GM23338 (cell line): ENCODE data around the gene GSN. TPM values are rescaled to one million over a fixed set of nuclear protein-coding genes. Genes with fewer than 3 reads are reported as not detected.

Source experiments
- ATAC-seq: fragments of 200-7000 bp; cut with Tn5 transposase; 3 replicates; pipeline ENCODE4 v1.9.1; 2020
- DNase-seq: peaks from one replicate; pipeline ENCODE4 v3.0.0-alpha.2; 2015; ENCODE audit warnings: low spot score
- H2AFZ ChIP-seq: fragments of 200-600 bp; sonication (generic); 2 replicates; pipeline ENCODE4 v1.8.0; 2016; ENCODE audit warnings: antibody characterized with exemption, mild to moderate bottlenecking, moderate library complexity
- H3F3A ChIP-seq: fragments of 200-600 bp; sonication (generic); replicated peaks from 2 replicates; pipeline ENCODE4 v1.8.0; 2017; ENCODE audit warnings: antibody characterized with exemption, mixed run types, low read depth
- H3K27ac ChIP-seq: fragments of 200-600 bp; sonication (generic); 2 replicates; pipeline ENCODE4 v1.6.1; 2016; ENCODE audit warnings: low read depth
- H3K27me3 ChIP-seq: fragments of 200-600 bp; sonication (generic); 2 replicates; pipeline ENCODE4 v1.8.0; 2016; ENCODE audit warnings: mild to moderate bottlenecking, mixed run types, moderate library complexity; ENCODE audit not compliant: insufficient read depth
- H3K36me3 ChIP-seq: fragments of 200-600 bp; sonication (generic); 2 replicates; pipeline ENCODE4 v1.8.0; 2016; ENCODE audit warnings: mild to moderate bottlenecking; ENCODE audit not compliant: insufficient read depth
- H3K4me1 ChIP-seq: fragments of 200-600 bp; sonication (generic); 2 replicates; pipeline ENCODE4 v1.8.0; 2016; ENCODE audit warnings: mild to moderate bottlenecking, moderate library complexity; ENCODE audit not compliant: insufficient read depth
- H3K4me2 ChIP-seq: fragments of 200-600 bp; sonication (generic); 2 replicates; pipeline ENCODE4 v1.7.1; 2017; ENCODE audit warnings: mixed run types
- H3K4me3 ChIP-seq: fragments of 200-600 bp; sonication (generic); 2 replicates; pipeline ENCODE4 v1.6.1; 2016; ENCODE audit warnings: mixed run types
- H3K79me2 ChIP-seq: fragments of 200-600 bp; sonication (generic); replicated peaks from 2 replicates; pipeline ENCODE4 v1.8.0; 2017; ENCODE audit warnings: mild to moderate bottlenecking; ENCODE audit not compliant: insufficient read depth
- H3K9me2 ChIP-seq: fragments of 200-600 bp; sonication (generic); 2 replicates; pipeline ENCODE4 v1.8.0; 2017; ENCODE audit not compliant: insufficient read depth
- H4K20me1 ChIP-seq: fragments of 200-600 bp; sonication (generic); replicated peaks from 2 replicates; pipeline ENCODE4 v1.8.0; 2017; ENCODE audit warnings: mild to moderate bottlenecking; ENCODE audit not compliant: insufficient read depth
- H3K27ac Mint-ChIP-seq: 2 replicates; pipeline ENCODE4 v1.8.0; 2020; ENCODE audit warnings: inconsistent platforms, mild to moderate bottlenecking, moderate library complexity, mixed read lengths
- H3K27me3 Mint-ChIP-seq: 3 replicates; pipeline ENCODE4 v1.8.0; 2022; ENCODE audit warnings: low read depth, mild to moderate bottlenecking, moderate library complexity, mixed read lengths, inconsistent platforms; ENCODE audit not compliant: insufficient read depth, poor library complexity
- H3K36me3 Mint-ChIP-seq: 3 replicates; pipeline ENCODE4 v1.8.0; 2021; ENCODE audit warnings: low read depth, mild to moderate bottlenecking, inconsistent platforms, moderate library complexity, mixed read lengths
- H3K4me1 Mint-ChIP-seq: 3 replicates; pipeline ENCODE4 v1.8.0; 2020; ENCODE audit warnings: mild to moderate bottlenecking, inconsistent platforms, mixed read lengths
- H3K4me3 Mint-ChIP-seq: 3 replicates; pipeline ENCODE4 v1.8.0; 2021; ENCODE audit warnings: moderate library complexity, mild to moderate bottlenecking, inconsistent platforms, mixed read lengths
- H3K9me3 Mint-ChIP-seq: 3 replicates; pipeline ENCODE4 v1.8.0; 2020; ENCODE audit warnings: moderate library complexity, mild to moderate bottlenecking, inconsistent platforms, mixed read lengths
- JUNB ChIP-seq: IDR thresholded peaks from one replicate; pipeline ENCODE4 v1.6.1; 2016; ENCODE audit warnings: antibody characterized with exemption; ENCODE audit not compliant: unreplicated experiment
- NANOG ChIP-seq: IDR thresholded peaks from 2 replicates; pipeline ENCODE4 v1.6.1; 2016; ENCODE audit warnings: antibody characterized with exemption, borderline replicate concordance
- POLR2AphosphoS5 ChIP-seq: IDR thresholded peaks from 2 replicates; pipeline ENCODE4 v1.6.1; 2016; ENCODE audit warnings: antibody characterized with exemption, low read depth
- ZNF114 ChIP-seq: fragments of 250-450 bp; sonication (Bioruptor Pico); IDR thresholded peaks from 2 replicates; pipeline ENCODE4 v1.5.0; 2020; ENCODE audit warnings: mild to moderate bottlenecking, moderate library complexity
- ZNF331 ChIP-seq: fragments of 250-450 bp; sonication (Bioruptor Pico); IDR thresholded peaks from 2 replicates; pipeline ENCODE4 v1.5.0; 2020; ENCODE audit warnings: low read depth, mild to moderate bottlenecking, moderate library complexity
- polyA plus RNA-seq: library from polyadenylated mRNA; unstranded; fragments of >200 nt; fragmentation: Nextera tagmentation; extraction: Ambion mirVana; gene quantifications from 2 replicates; pipeline ENCODE4 v1.2.1, GENCODE V29; 2016
- total RNA-seq: library from RNA; depleted of rRNA; stranded (reverse); fragments of >200 nt; shearing (Covaris generic); gene quantifications from 2 replicates; pipeline ENCODE4 v1.2.3, GENCODE V29; 2014
- TF ChIP-seq, protein P1 (sequence below): fragments of 250-450 bp; sonication (Bioruptor Pico); IDR thresholded peaks from 2 replicates; pipeline ENCODE4 v1.5.0; 2020; ENCODE audit warnings: mild to moderate bottlenecking, moderate library complexity
- TF ChIP-seq, protein P2 (sequence below): IDR thresholded peaks from 2 replicates; pipeline ENCODE4 v1.6.1; 2016; ENCODE audit warnings: antibody characterized with exemption

GSN gene
- total and polyA plus RNA-seq, 2 experiments from 2014 or later: 30.2 to 85.7 TPM

GRCh38 chr9:121266356-121266755, 1.6 kb upstream of the GSN start:
- Histone ChIP-seq H3K4me3 (no peak overlapping the region), H3K79me2 (peaks cover 6% of the 10 kb centered on the region), H3K4me1 (peaks cover 38% of the 10 kb centered on the region), H4K20me1 (no peaks in the 10 kb centered on the region), H3K9me2 (no peaks in the 10 kb centered on the region), H3F3A (peaks cover 6% of the 10 kb centered on the region), H3K4me2 (no peak overlapping the region), H3K27ac (no peak overlapping the region), H3K36me3 (no peaks in the 10 kb centered on the region), H2AFZ (no peak overlapping the region), H3K27me3 (peaks cover 48% of the 10 kb centered on the region)
- Mint-ChIP-seq H3K27ac (no peak overlapping the region), H3K9me3 (no peaks in the 10 kb centered on the region; the same call in 2 of the 3 replicates), H3K4me3 (no peak overlapping the region), H3K27me3 (peaks cover 16% of the 10 kb centered on the region), H3K36me3 (no peaks in the 10 kb centered on the region), H3K4me1 (peaks cover 52% of the 10 kb centered on the region)
- DNase-seq (no peak), ATAC-seq (no peak)
- TF ChIP-seq NANOG: no peak
- no peak for TF ChIP-seq JUNB
- TF ChIP-seq ZNF114 (CRISPR knock-in tag): no peak

- Histone ChIP-seq H3K79me2 (peaks cover 6% of the 10 kb centered on the region), H3K4me1 (peaks cover 39% of the 10 kb centered on the region), H3F3A (peaks cover 6% of the 10 kb centered on the region), H2AFZ (peak overlapping the region; percentile 99), H3K4me2 (peak overlapping the region; percentile 95), H3K4me3 (peak overlapping the region; percentile 92), H4K20me1 (no peaks in the 10 kb centered on the region), H3K36me3 (no peaks in the 10 kb centered on the region), H3K27me3 (peaks cover 48% of the 10 kb centered on the region), H3K27ac (no peak overlapping the region), H3K9me2 (no peaks in the 10 kb centered on the region)
- Mint-ChIP-seq H3K27ac (no peak overlapping the region), H3K4me3 (peak overlapping the region; percentile 81), H3K9me3 (no peaks in the 10 kb centered on the region; the same call in 2 of the 3 replicates), H3K4me1 (peaks cover 56% of the 10 kb centered on the region), H3K27me3 (peaks cover 16% of the 10 kb centered on the region), H3K36me3 (no peaks in the 10 kb centered on the region)
- DNase-seq (no peak), ATAC-seq (no peak)
- no peak for TF ChIP-seq ZNF331
- no peak for TF ChIP-seq POLR2AphosphoS5
- TF ChIP-seq, protein P1, sequence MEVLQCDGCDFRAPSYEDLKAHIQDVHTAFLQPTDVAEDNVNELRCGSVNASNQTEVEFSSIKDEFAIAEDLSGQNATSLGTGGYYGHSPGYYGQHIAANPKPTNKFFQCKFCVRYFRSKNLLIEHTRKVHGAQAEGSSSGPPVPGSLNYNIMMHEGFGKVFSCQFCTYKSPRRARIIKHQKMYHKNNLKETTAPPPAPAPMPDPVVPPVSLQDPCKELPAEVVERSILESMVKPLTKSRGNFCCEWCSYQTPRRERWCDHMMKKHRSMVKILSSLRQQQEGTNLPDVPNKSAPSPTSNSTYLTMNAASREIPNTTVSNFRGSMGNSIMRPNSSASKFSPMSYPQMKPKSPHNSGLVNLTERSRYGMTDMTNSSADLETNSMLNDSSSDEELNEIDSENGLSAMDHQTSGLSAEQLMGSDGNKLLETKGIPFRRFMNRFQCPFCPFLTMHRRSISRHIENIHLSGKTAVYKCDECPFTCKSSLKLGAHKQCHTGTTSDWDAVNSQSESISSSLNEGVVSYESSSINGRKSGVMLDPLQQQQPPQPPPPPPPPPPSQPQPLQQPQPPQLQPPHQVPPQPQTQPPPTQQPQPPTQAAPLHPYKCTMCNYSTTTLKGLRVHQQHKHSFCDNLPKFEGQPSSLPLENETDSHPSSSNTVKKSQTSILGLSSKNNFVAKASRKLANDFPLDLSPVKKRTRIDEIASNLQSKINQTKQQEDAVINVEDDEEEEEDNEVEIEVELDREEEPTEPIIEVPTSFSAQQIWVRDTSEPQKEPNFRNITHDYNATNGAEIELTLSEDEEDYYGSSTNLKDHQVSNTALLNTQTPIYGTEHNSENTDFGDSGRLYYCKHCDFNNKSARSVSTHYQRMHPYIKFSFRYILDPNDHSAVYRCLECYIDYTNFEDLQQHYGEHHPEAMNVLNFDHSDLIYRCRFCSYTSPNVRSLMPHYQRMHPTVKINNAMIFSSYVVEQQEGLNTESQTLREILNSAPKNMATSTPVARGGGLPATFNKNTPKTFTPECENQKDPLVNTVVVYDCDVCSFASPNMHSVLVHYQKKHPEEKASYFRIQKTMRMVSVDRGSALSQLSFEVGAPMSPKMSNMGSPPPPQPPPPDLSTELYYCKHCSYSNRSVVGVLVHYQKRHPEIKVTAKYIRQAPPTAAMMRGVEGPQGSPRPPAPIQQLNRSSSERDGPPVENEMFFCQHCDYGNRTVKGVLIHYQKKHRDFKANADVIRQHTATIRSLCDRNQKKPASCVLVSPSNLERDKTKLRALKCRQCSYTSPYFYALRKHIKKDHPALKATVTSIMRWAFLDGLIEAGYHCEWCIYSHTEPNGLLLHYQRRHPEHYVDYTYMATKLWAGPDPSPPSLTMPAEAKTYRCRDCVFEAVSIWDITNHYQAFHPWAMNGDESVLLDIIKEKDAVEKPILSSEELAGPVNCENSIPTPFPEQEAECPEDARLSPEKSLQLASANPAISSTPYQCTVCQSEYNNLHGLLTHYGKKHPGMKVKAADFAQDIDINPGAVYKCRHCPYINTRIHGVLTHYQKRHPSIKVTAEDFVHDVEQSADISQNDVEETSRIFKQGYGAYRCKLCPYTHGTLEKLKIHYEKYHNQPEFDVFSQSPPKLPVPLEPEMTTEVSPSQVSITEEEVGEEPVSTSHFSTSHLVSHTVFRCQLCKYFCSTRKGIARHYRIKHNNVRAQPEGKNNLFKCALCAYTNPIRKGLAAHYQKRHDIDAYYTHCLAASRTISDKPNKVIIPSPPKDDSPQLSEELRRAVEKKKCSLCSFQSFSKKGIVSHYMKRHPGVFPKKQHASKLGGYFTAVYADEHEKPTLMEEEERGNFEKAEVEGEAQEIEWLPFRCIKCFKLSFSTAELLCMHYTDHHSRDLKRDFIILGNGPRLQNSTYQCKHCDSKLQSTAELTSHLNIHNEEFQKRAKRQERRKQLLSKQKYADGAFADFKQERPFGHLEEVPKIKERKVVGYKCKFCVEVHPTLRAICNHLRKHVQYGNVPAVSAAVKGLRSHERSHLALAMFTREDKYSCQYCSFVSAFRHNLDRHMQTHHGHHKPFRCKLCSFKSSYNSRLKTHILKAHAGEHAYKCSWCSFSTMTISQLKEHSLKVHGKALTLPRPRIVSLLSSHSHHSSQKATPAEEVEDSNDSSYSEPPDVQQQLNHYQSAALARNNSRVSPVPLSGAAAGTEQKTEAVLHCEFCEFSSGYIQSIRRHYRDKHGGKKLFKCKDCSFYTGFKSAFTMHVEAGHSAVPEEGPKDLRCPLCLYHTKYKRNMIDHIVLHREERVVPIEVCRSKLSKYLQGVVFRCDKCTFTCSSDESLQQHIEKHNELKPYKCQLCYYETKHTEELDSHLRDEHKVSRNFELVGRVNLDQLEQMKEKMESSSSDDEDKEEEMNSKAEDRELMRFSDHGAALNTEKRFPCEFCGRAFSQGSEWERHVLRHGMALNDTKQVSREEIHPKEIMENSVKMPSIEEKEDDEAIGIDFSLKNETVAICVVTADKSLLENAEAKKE (CRISPR knock-in tag): no peak
- TF ChIP-seq, protein P2, sequence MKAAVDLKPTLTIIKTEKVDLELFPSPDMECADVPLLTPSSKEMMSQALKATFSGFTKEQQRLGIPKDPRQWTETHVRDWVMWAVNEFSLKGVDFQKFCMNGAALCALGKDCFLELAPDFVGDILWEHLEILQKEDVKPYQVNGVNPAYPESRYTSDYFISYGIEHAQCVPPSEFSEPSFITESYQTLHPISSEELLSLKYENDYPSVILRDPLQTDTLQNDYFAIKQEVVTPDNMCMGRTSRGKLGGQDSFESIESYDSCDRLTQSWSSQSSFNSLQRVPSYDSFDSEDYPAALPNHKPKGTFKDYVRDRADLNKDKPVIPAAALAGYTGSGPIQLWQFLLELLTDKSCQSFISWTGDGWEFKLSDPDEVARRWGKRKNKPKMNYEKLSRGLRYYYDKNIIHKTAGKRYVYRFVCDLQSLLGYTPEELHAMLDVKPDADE: no peak
Measured at GRCh38 chr9:121266906-121267650, 884 bp upstream of the GSN start.
